Mesothelial cell of epicardium (in vitro differentiated cells): ENCODE measurements around the gene UBXN7. TPM values are rescaled to one million over a fixed set of nuclear protein-coding genes. Genes with fewer than 3 reads are reported as not detected.
"Not testable (repeated sequence)": the region's sequence is repeated elsewhere in the genome, so short reads cannot be mapped to it uniquely, and the experiment has no call there.

ENCODE experiments used
- DNase-seq, 2 experiments: peaks; one replicate each; pipeline ENCODE4 v3.0.0; 2021; ENCODE audit warnings: low spot score in 2 of 2; ENCODE audit not compliant: unreplicated experiment in 2 of 2
- H3K27ac Mint-ChIP-seq: 2 replicates; pipeline ENCODE4 v1.8.0; 2021; ENCODE audit warnings: mixed read lengths
- H3K27me3 Mint-ChIP-seq: 2 replicates; pipeline ENCODE4 v1.8.0; 2021; ENCODE audit warnings: low read depth, mixed read lengths
- H3K36me3 Mint-ChIP-seq: 2 replicates; pipeline ENCODE4 v1.8.0; 2021; ENCODE audit warnings: mixed read lengths
- H3K4me1 Mint-ChIP-seq: 2 replicates; pipeline ENCODE4 v1.8.0; 2021; ENCODE audit warnings: mixed read lengths
- H3K4me3 Mint-ChIP-seq: 2 replicates; pipeline ENCODE4 v1.8.0; 2021; ENCODE audit warnings: mild to moderate bottlenecking, moderate library complexity, mixed read lengths
- H3K9me3 Mint-ChIP-seq: 2 replicates; pipeline ENCODE4 v1.8.0; 2021; ENCODE audit warnings: mixed read lengths
- CTCF ChIP-seq: fragments of 200-600 bp; sonication (generic); IDR thresholded peaks from one replicate; pipeline ENCODE4 v1.5.0; 2021; ENCODE audit warnings: antibody characterized with exemption; ENCODE audit not compliant: unreplicated experiment
- total RNA-seq: library from RNA; stranded (reverse); gene quantifications from 3 replicates; pipeline ENCODE4 v1.2.1, GENCODE V29; 2021

The UBXN7 gene
- total RNA-seq, 1 donor from 2014 or later: 109 TPM

GRCh38 chr3:196317687-196318467, 114.3 kb downstream of the UBXN7 start, which contains the start of gene DYNLT2B:
DYNLT2B (minus strand) TSS chr3:196318240; CDS start chr3:196318152, 88 bp downstream.
- Mint-ChIP-seq H3K36me3 (peaks cover 5% of the 10 kb centered on the region), H3K27ac (peak within 1 kb of the TSS; percentile 99), H3K9me3 (no peaks in the 10 kb centered on the region), H3K27me3 (no peaks in the 10 kb centered on the region), H3K4me3 (peak within 1 kb of the TSS; percentile 95), H3K4me1 (no peaks in the 10 kb centered on the region)
- DNase-seq: peak; percentile 86 to 92
- no peak for TF ChIP-seq CTCF

GRCh38 chr3:196316799-196317686, 115.2 kb downstream of the UBXN7 start:
- not testable (repeated sequence) for H3K9me3 Mint-ChIP-seq, H3K36me3 Mint-ChIP-seq, H3K4me1 Mint-ChIP-seq, H3K27me3 Mint-ChIP-seq, DNase-seq
- Mint-ChIP-seq H3K4me3 (peak overlapping the region; percentile 95), H3K27ac (peak overlapping the region; percentile 96)

DNA sequence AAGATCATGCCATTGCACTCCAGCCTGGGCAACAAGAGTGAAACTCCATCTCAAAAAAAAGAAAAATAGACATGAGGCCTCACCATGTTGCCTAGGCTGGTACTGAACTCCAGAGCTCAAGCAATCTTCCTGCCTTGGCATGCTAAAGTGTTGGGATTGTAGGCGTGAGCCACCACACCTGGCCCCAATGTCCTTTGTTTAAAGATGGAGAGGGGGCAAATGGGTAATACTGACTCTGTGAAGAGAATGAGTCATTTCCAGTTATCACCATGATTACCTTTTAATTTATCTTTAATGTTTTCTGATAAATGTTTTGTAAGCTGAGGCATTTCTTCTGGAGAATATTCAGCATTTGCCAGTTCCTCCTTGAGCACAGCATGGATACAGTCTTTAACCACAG, 116.4 kb downstream of the UBXN7 start:
- H3K4me1 Mint-ChIP-seq: no peaks in the 10 kb centered on the region
- no peaks in the 10 kb centered on the region for H3K27me3 Mint-ChIP-seq
- H3K4me3 Mint-ChIP-seq: no peak overlapping the region
- TF ChIP-seq CTCF: no peak
- no peak overlapping the region for H3K27ac Mint-ChIP-seq
- no peaks in the 10 kb centered on the region for H3K9me3 Mint-ChIP-seq
- DNase-seq: no peak
- H3K36me3 Mint-ChIP-seq: peaks cover 7% of the 10 kb centered on the region

DNA sequence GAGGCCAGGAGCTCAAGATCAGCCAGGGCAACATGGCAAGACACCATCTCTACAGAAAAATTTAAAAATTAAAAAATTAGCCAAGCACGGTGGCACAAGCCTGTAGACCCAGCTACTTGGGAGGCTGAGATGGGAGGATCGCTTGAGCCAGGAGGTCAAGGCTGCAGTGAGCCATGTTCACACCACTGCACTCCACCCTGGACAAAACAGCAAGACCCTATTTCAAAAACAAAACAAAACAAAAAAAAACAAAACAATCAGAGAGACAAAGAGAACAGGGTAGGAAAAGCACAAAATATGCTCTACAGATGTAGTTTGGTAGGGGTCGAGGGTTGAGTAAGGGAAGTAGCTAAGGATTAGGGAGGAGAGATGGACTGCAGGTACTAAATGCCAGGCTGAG, 117.6 kb downstream of the UBXN7 start:
- no peaks in the 10 kb centered on the region for H3K9me3 Mint-ChIP-seq
- H3K4me1 Mint-ChIP-seq: no peaks in the 10 kb centered on the region

GRCh38 chr3:196314086-196314485, 118.1 kb downstream of the UBXN7 start:
- not testable (repeated sequence) for H3K27me3 Mint-ChIP-seq, H3K36me3 Mint-ChIP-seq, H3K4me3 Mint-ChIP-seq, H3K27ac Mint-ChIP-seq, H3K4me1 Mint-ChIP-seq, H3K9me3 Mint-ChIP-seq, DNase-seq

More for the DNA sequence above, 117.6 kb downstream of the UBXN7 start:
- Mint-ChIP-seq H3K27me3 (no peaks in the 10 kb centered on the region), H3K4me3 (no peak overlapping the region), H3K36me3 (peaks cover 7% of the 10 kb centered on the region), H3K27ac (peak overlapping the region; percentile 32)
- no peak for DNase-seq
- no peak for TF ChIP-seq CTCF

- H3K36me3 Mint-ChIP-seq: peaks cover 17% of the 10 kb centered on the region
- not testable (repeated sequence) for DNase-seq, H3K9me3 Mint-ChIP-seq, H3K27me3 Mint-ChIP-seq, H3K4me1 Mint-ChIP-seq, H3K27ac Mint-ChIP-seq, H3K4me3 Mint-ChIP-seq
These were observed 129.3 kb downstream of the UBXN7 start for GRCh38 chr3:196302960-196303359.

DNA sequence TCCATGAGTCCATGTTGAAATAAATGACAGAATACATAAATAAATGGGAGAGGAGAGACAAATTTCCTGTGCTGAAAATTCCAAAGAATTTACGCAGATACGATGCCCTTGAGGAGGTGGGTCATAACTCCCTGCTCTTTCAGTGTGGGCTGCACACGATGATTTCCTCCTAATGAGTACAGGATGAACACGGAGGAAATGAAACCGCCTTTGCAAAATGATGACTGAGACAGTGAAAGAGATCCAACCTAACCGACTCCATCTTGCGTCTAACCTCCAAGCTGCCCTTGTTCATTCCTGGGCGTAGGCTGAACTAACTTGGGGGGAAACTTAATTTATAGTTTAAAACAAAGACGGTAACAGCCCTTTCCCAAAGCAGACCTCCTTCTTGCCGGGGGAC, 129.7 kb downstream of the UBXN7 start:
- H3K27ac Mint-ChIP-seq, H3K4me3 Mint-ChIP-seq, H3K27me3 Mint-ChIP-seq, H3K9me3 Mint-ChIP-seq, H3K4me1 Mint-ChIP-seq, DNase-seq: not testable (repeated sequence)
- H3K36me3 Mint-ChIP-seq: peaks cover 17% of the 10 kb centered on the region
